Activated T-helper 1 cell treated with anti-CD3 and anti-CD28 coated beads, Interleukin-12 subunit alpha, Interleukin-12 subunit beta, Interleukin-2, Interleukin-4 antibody, amounts not matched to agents 30 ng/mL and 10 ng/mL and 1 ng/mL, durations not matched to agents 14 hours and 24 hours and 36 hours (primary cell): ENCODE results near the gene CPAMD8. TPM values are rescaled to one million over a fixed set of nuclear protein-coding genes. Genes with fewer than 3 reads are reported as not detected.

Source experiments
- DNase-seq: peaks from one replicate; pipeline ENCODE4 v3.0.0; 2021; ENCODE audit warnings: low spot score
- H3K27ac Mint-ChIP-seq: one replicate; pipeline ENCODE4 v1.8.0; 2021; ENCODE audit warnings: mild to moderate bottlenecking, mixed read lengths
- H3K27me3 Mint-ChIP-seq: one replicate; pipeline ENCODE4 v1.8.0; 2022; ENCODE audit warnings: mild to moderate bottlenecking, moderate library complexity, mixed read lengths; ENCODE audit not compliant: insufficient read depth
- H3K36me3 Mint-ChIP-seq: one replicate; pipeline ENCODE4 v1.8.0; 2021; ENCODE audit warnings: low read depth, mixed read lengths
- H3K4me1 Mint-ChIP-seq: one replicate; pipeline ENCODE4 v1.8.0; 2021; ENCODE audit warnings: low read depth, mixed read lengths
- H3K4me3 Mint-ChIP-seq: one replicate; pipeline ENCODE4 v1.8.0; 2021; ENCODE audit warnings: mild to moderate bottlenecking, moderate library complexity, mixed read lengths
- H3K9me3 Mint-ChIP-seq: one replicate; pipeline ENCODE4 v1.8.0; 2021; ENCODE audit warnings: mixed read lengths
- intact Hi-C: fragments of 100-400 bp; cut with micrococcal nuclease; formaldehyde crosslinking; loops from one replicate; pipeline ENCODE4 v1.15.1; 2024
- total RNA-seq: library from RNA; stranded (reverse); gene quantifications from 2 replicates; pipeline ENCODE4 v1.2.3, GENCODE V29; 2022

Gene CPAMD8
- total RNA-seq, 1 donor from 2014 or later, result 0.18 TPM

DNA sequence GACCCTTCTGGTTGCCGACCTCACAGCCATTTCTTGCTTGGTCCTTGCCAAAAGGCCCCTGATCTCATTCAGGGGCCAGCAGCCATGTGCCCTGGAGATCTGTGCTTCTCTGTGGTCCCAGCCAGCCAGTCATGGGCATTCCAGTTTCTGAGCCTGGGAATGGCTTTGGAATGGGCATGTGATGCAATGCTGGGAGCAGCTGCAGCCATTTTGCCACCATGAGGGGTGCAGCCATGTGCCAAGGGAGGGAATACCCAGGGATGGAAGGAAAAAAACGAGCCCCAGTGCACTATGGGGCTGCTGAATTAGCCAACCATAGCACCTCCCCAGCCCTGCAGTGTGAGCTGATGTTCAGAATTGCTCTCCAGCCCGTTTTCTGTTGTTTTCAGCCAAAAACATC, 111.5 kb downstream of the CPAMD8 start:
- Mint-ChIP-seq H3K4me1 (no peaks in the 10 kb centered on the region), H3K27me3 (peaks cover 1% of the 10 kb centered on the region), H3K36me3 (no peaks in the 10 kb centered on the region), H3K27ac (no peak overlapping the region), H3K9me3 (peaks cover 19% of the 10 kb centered on the region), H3K4me3 (no peak overlapping the region)
- intact Hi-C loops, result no loop called here
- DNase-seq, result no peak

GRCh38 chr19:16914421-16914820, 112.2 kb downstream of the CPAMD8 start:
- DNase-seq, result no peak
- H3K27me3 Mint-ChIP-seq, result peaks cover 1% of the 10 kb centered on the region
- intact Hi-C loops, result no loop called here
- no peaks in the 10 kb centered on the region for H3K36me3 Mint-ChIP-seq
- peaks cover 19% of the 10 kb centered on the region for H3K9me3 Mint-ChIP-seq
- no peak overlapping the region for H3K27ac Mint-ChIP-seq
- no peak overlapping the region for H3K4me3 Mint-ChIP-seq
- no peaks in the 10 kb centered on the region for H3K4me1 Mint-ChIP-seq

GRCh38 chr19:16912780-16913179, 113.8 kb downstream of the CPAMD8 start:
- Mint-ChIP-seq H3K27ac (no peak overlapping the region), H3K4me1 (no peaks in the 10 kb centered on the region), H3K27me3 (peaks cover 1% of the 10 kb centered on the region), H3K36me3 (no peaks in the 10 kb centered on the region), H3K9me3 (peaks cover 16% of the 10 kb centered on the region), H3K4me3 (no peak overlapping the region)
- DNase-seq, result no peak
- intact Hi-C loops, result no loop called here

DNA sequence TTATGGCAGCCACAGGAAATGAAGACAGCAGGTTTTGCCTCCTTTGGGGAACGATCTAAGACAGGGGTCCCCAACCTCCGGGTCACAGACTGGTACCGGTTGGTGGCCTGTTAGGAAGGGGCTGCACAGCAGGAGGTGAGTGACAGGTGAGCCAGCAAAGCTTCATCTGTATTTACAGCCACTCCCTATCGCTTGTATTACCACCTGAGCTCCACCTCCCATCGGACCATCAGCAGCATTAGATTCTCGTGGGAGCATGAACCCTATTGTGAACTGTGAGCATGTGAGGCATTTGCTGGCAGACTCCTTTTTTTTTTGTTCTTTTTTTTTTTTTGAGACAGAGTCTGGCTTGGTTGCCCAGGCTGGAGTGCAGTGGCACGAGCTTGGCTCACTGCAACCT, 115.6 kb downstream of the CPAMD8 start:
- Mint-ChIP-seq H3K27ac (no peak overlapping the region), H3K27me3 (peaks cover 1% of the 10 kb centered on the region), H3K4me1 (no peaks in the 10 kb centered on the region), H3K4me3 (no peak overlapping the region), H3K9me3 (peaks cover 16% of the 10 kb centered on the region), H3K36me3 (no peaks in the 10 kb centered on the region)
- DNase-seq, result no peak
- intact Hi-C loops, result no loop called here

DNA sequence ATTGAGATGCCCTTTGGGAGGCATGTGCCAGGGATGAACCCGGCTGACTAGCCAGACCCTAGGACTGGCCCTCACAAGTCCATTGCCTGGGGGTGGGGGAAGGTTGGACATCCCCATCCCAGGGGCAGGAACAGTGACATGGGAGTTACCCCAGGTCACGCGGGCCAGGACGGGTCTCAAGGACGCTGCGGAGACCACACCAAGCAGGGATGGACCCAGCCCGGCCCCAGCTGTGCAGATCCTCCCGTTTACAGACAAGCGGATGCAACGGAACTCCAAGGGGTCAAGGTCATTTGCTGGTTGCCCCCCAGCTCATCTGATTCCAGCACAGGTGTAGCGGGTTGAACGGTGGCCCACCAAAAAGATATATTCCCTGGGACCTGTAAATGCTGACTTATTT, 117.9 kb downstream of the CPAMD8 start:
- intact Hi-C loops, result no loop called here
- Mint-ChIP-seq H3K4me1 (no peaks in the 10 kb centered on the region), H3K36me3 (no peaks in the 10 kb centered on the region), H3K27ac (no peak overlapping the region), H3K9me3 (peaks cover 12% of the 10 kb centered on the region), H3K27me3 (no peaks in the 10 kb centered on the region), H3K4me3 (no peak overlapping the region)
- no peak for DNase-seq

- intact Hi-C loops, result no loop called here
- Mint-ChIP-seq H3K36me3 (no peaks in the 10 kb centered on the region), H3K27ac (no peak overlapping the region), H3K4me3 (no peak overlapping the region), H3K27me3 (peaks cover 1% of the 10 kb centered on the region), H3K4me1 (peaks cover 5% of the 10 kb centered on the region), H3K9me3 (no peaks in the 10 kb centered on the region)
- no peak for DNase-seq
Measured at GRCh38 chr19:16904599-16904998, 122.0 kb downstream of the CPAMD8 start.

GRCh38 chr19:16903347-16903746, 123.3 kb downstream of the CPAMD8 start:
- intact Hi-C loops, result no loop called here
- H3K27me3 Mint-ChIP-seq, result peaks cover 7% of the 10 kb centered on the region
- H3K9me3 Mint-ChIP-seq, result no peaks in the 10 kb centered on the region
- peaks cover 14% of the 10 kb centered on the region for H3K4me1 Mint-ChIP-seq
- H3K27ac Mint-ChIP-seq, result no peak overlapping the region
- H3K36me3 Mint-ChIP-seq, result no peaks in the 10 kb centered on the region
- no peak overlapping the region for H3K4me3 Mint-ChIP-seq
- no peak for DNase-seq

DNA sequence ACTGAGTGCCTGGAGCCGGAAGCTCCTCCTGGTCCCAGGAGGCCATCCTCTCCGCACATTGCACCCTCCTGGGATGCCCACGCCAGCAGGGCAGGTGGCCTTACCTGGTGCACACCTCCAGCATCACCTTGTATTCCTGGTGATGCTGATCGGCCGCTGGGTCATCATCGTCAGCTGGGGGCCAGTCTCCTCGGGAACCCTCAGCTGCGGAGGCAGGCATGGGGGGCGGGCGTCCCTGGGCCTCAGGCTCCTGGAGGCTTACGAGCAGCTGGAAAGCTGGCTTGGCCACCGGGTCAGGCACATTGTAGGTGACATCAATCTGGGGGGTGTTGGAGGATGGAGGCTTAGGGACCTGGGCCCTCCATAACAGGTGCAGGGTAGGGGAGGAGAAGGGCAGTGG, 124.1 kb downstream of the CPAMD8 start:
- Mint-ChIP-seq H3K27me3 (peaks cover 8% of the 10 kb centered on the region), H3K4me1 (peaks cover 17% of the 10 kb centered on the region)
- intact Hi-C loops, result no loop called here

GRCh38 chr19:16901491-16902175, 125.0 kb downstream of the CPAMD8 start:
- H3K4me3 Mint-ChIP-seq, result no peak overlapping the region
- intact Hi-C loops, result no loop called here
- H3K9me3 Mint-ChIP-seq, result no peaks in the 10 kb centered on the region
- H3K36me3 Mint-ChIP-seq, result no peaks in the 10 kb centered on the region
- no peak for DNase-seq
- no peak overlapping the region for H3K27ac Mint-ChIP-seq
- peaks cover 17% of the 10 kb centered on the region for H3K4me1 Mint-ChIP-seq
- peaks cover 10% of the 10 kb centered on the region for H3K27me3 Mint-ChIP-seq

More for the DNA sequence above, 124.1 kb downstream of the CPAMD8 start:
- Mint-ChIP-seq H3K27ac (no peak overlapping the region), H3K9me3 (no peaks in the 10 kb centered on the region), H3K36me3 (no peaks in the 10 kb centered on the region), H3K4me3 (no peak overlapping the region)
- no peak for DNase-seq

GRCh38 chr19:16899566-16900075, 127.0 kb downstream of the CPAMD8 start:
- Mint-ChIP-seq H3K9me3 (no peaks in the 10 kb centered on the region), H3K4me3 (peak overlapping the region; percentile 1), H3K4me1 (peaks cover 17% of the 10 kb centered on the region), H3K36me3 (no peaks in the 10 kb centered on the region), H3K27me3 (peaks cover 19% of the 10 kb centered on the region), H3K27ac (no peak overlapping the region)
- DNase-seq, result no peak
- intact Hi-C loops, result loop anchor here (1.0 to 5.0 kb wide), 3 partner anchors 121 to 272 kb away; partner anchors contain the start of gene MED26

- Mint-ChIP-seq H3K27me3 (peaks cover 21% of the 10 kb centered on the region), H3K36me3 (no peaks in the 10 kb centered on the region), H3K27ac (peak overlapping the region; percentile 61), H3K4me3 (peak overlapping the region; percentile 69), H3K4me1 (peaks cover 17% of the 10 kb centered on the region), H3K9me3 (no peaks in the 10 kb centered on the region)
- intact Hi-C loops, result loop anchor here (1.0 to 5.0 kb wide), 3 partner anchors 120 to 271 kb away; partner anchors contain the start of gene MED26
- no peak for DNase-seq
Measured at GRCh38 chr19:16898361-16899015, 128.1 kb downstream of the CPAMD8 start.

GRCh38 chr19:16897856-16898161, 128.8 kb downstream of the CPAMD8 start:
- no peaks in the 10 kb centered on the region for H3K36me3 Mint-ChIP-seq
- H3K4me3 Mint-ChIP-seq, result peak overlapping the region; percentile 69
- peak overlapping the region; percentile 61 for H3K27ac Mint-ChIP-seq
- intact Hi-C loops, result loop anchor here (1.0 to 5.0 kb wide), 4 partner anchors 69 to 271 kb away; partner anchors contain the start of genes MED26 and SIN3B
- H3K27me3 Mint-ChIP-seq, result peaks cover 21% of the 10 kb centered on the region
- H3K9me3 Mint-ChIP-seq, result no peaks in the 10 kb centered on the region
- H3K4me1 Mint-ChIP-seq, result peaks cover 17% of the 10 kb centered on the region
- DNase-seq, result no peak
